ENCODE data around the gene CRACDL.

Gene CRACDL

GRCh38 chr2:98927027-98927426 is 9.0 kb downstream of the CRACDL start:
- Histone ChIP-seq H4K20me1 (ENCODE audit: low read depth, low read length) (no peaks in the 10 kb centered on the region), H3K27ac (ENCODE audit: low read depth, low read length) (no peak overlapping the region), H3K27me3 (ENCODE audit: low read length) (no peaks in the 10 kb centered on the region), H3K4me3 (ENCODE audit: insufficient read depth, low read length, poor library complexity, severe bottlenecking) (no peak overlapping the region), H3K9me3 (ENCODE audit: insufficient read depth, low read length) (no peaks in the 10 kb centered on the region), H3K4me2 (ENCODE audit: low read depth, low read length, poor library complexity, severe bottlenecking) (no peak overlapping the region), H2AFZ (ENCODE audit: low read depth, low read length, severe bottlenecking) (no peak overlapping the region), H3K9me2 (replicated peaks; ENCODE audit: insufficient read depth, low read length) (no peaks in the 10 kb centered on the region), H3K79me2 (ENCODE audit: insufficient read depth, low read length) (no peaks in the 10 kb centered on the region), H3K9ac (ENCODE audit: low read length) (no peak overlapping the region), H3K36me3 (ENCODE audit: low read length) (no peaks in the 10 kb centered on the region), H3F3A (ENCODE audit: insufficient read depth) (no peaks in the 10 kb centered on the region)
- no peak for TF ChIP-seq CTCF (IDR thresholded peaks at IDR 0.05; ENCODE audit: insufficient read depth, low read length, poor library complexity, severe bottlenecking)
- TF ChIP-seq EZH2phosphoT487 (conservative IDR thresholded peaks at IDR 0.05; ENCODE audit: low read length), result no peak

GRCh38 chr2:98926601-98927000 is 9.4 kb downstream of the CRACDL start:
- Histone ChIP-seq H3F3A (ENCODE audit: insufficient read depth) (no peaks in the 10 kb centered on the region), H3K9me3 (ENCODE audit: insufficient read depth, low read length) (no peaks in the 10 kb centered on the region), H2AFZ (ENCODE audit: low read depth, low read length, severe bottlenecking) (no peak overlapping the region)

GRCh38 chr2:98924910-98925309 is 11.1 kb downstream of the CRACDL start:
- Histone ChIP-seq H3K9ac (ENCODE audit: low read length) (no peak overlapping the region), H3K9me3 (ENCODE audit: insufficient read depth, low read length) (no peaks in the 10 kb centered on the region), H3K4me2 (ENCODE audit: low read depth, low read length, poor library complexity, severe bottlenecking) (no peak overlapping the region), H2AFZ (ENCODE audit: low read depth, low read length, severe bottlenecking) (no peak overlapping the region), H3K79me2 (ENCODE audit: insufficient read depth, low read length) (no peaks in the 10 kb centered on the region), H3F3A (ENCODE audit: insufficient read depth) (no peaks in the 10 kb centered on the region), H4K20me1 (ENCODE audit: low read depth, low read length) (no peaks in the 10 kb centered on the region), H3K9me2 (replicated peaks; ENCODE audit: insufficient read depth, low read length) (no peaks in the 10 kb centered on the region), H3K27me3 (ENCODE audit: low read length) (no peaks in the 10 kb centered on the region), H3K27ac (ENCODE audit: low read depth, low read length) (no peak overlapping the region), H3K4me3 (ENCODE audit: insufficient read depth, low read length, poor library complexity, severe bottlenecking) (no peak overlapping the region), H3K36me3 (ENCODE audit: low read length) (no peaks in the 10 kb centered on the region)
- no peak for TF ChIP-seq CTCF (IDR thresholded peaks at IDR 0.05; ENCODE audit: insufficient read depth, low read length, poor library complexity, severe bottlenecking)
- no peak for TF ChIP-seq EZH2phosphoT487 (conservative IDR thresholded peaks at IDR 0.05; ENCODE audit: low read length)

More at GRCh38 chr2:98926601-98927000, 9.4 kb downstream of the CRACDL start:
- Histone ChIP-seq H3K36me3 (ENCODE audit: low read length) (no peaks in the 10 kb centered on the region), H3K9me2 (replicated peaks; ENCODE audit: insufficient read depth, low read length) (no peaks in the 10 kb centered on the region), H4K20me1 (ENCODE audit: low read depth, low read length) (no peaks in the 10 kb centered on the region), H3K4me3 (ENCODE audit: insufficient read depth, low read length, poor library complexity, severe bottlenecking) (no peak overlapping the region), H3K4me2 (ENCODE audit: low read depth, low read length, poor library complexity, severe bottlenecking) (no peak overlapping the region), H3K27ac (ENCODE audit: low read depth, low read length) (no peak overlapping the region), H3K9ac (ENCODE audit: low read length) (no peak overlapping the region), H3K27me3 (ENCODE audit: low read length) (no peaks in the 10 kb centered on the region), H3K79me2 (ENCODE audit: insufficient read depth, low read length) (no peaks in the 10 kb centered on the region)
- TF ChIP-seq EZH2phosphoT487 (conservative IDR thresholded peaks at IDR 0.05; ENCODE audit: low read length), result no peak
- no peak for TF ChIP-seq CTCF (IDR thresholded peaks at IDR 0.05; ENCODE audit: insufficient read depth, low read length, poor library complexity, severe bottlenecking)
